Jurkat, Clone E6-1 (cell line): Measurements from ENCODE around the gene CSPG5.

Experiments
- DNase-seq: peaks from one replicate; pipeline ENCODE4 v3.0.0-alpha.2; 2011; ENCODE audit warnings: low read depth, low spot score
- H3K4me3 ChIP-seq: 2 replicates; pipeline ENCODE4 v1.5.1; 2011; ENCODE audit warnings: mild to moderate bottlenecking, low read length, control low read depth, moderate library complexity

The CSPG5 gene

DNA sequence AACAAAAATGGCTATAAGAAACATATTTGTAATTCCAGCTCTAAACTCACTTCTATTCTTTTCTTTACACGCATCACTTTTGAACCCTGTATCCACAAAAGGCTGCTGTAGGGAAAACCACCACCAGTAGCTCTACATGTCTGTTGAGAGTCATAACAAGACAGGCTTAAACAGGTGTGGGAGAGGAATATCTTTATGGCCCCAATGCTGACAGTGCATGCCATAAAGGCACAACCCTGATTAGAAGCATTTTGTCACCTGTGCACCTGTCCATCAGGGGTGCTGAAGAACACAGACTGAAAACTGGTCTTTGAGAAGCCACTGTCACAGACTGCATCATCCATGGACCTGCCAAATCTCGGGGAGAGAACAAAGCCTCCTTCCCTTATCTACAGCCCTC is 11.6 kb upstream of the CSPG5 start:
- H3K4me3 ChIP-seq = no peak overlapping the region
- no peak for DNase-seq

DNA sequence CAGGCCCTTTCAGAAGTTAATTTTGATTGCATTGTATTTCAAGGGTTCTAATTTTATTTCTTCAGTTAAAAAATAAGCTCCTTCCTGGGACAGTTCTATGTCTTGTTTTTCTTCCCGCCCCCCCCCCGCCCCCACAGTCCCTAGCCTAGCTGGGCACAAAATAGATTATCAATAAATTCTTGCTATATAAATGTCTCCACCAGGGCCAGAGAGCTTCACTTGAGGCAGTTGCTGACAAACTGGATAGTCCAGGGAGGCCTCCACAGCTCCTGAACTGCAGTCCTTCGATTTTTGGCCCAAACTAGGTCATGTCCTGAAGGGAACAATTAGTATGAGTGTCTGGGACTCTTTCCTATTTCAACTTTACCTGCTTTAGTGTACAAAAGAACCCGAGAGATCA is 9.9 kb upstream of the CSPG5 start:
- no peak overlapping the region for H3K4me3 ChIP-seq
- DNase-seq = no peak

- H3K4me3 ChIP-seq = no peak overlapping the region
- no peak for DNase-seq
Observed at GRCh38 chr3:47588053-47588452, 9.4 kb upstream of the CSPG5 start.

- DNase-seq = no peak
- H3K4me3 ChIP-seq = no peak overlapping the region
Observed at GRCh38 chr3:47586746-47587145, 8.1 kb upstream of the CSPG5 start.

DNA sequence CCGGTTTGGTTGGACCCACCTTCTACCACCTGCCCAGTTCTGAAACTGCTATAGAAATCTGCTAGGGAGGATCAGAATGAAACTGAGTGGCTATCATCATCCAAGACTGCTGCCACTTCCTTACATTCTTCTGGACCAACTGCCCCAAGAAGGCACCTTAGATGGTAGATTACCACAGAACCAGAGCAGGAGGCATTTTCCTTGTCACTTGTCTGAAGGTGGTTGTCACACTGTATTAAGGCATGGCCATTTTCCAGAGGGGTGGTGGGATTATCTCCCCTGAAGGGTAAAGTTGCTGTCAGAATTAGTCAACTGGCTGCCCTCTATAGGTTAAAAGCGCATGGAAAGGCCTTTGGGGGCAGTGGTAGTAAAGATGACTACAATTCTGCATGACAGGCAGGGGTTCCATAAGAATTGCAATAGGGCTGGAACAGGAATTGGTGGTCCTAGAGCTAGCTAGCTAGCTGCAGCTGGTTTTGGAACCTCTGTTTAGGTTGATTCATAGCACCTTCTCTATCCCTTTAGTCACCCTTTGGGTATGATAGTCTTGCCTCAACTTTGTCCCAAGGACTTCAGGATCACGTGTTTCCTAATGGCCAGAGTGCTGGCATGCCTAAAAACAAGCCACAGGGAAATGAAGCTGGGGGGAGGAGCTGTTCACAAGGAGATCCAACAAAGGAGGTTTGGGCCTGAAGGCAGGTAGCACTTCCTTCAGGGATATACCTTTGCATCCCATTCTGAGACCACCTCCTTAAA is 4.8 kb upstream of the CSPG5 start:
- DNase-seq = no peak
- H3K4me3 ChIP-seq = no peak overlapping the region

DNA sequence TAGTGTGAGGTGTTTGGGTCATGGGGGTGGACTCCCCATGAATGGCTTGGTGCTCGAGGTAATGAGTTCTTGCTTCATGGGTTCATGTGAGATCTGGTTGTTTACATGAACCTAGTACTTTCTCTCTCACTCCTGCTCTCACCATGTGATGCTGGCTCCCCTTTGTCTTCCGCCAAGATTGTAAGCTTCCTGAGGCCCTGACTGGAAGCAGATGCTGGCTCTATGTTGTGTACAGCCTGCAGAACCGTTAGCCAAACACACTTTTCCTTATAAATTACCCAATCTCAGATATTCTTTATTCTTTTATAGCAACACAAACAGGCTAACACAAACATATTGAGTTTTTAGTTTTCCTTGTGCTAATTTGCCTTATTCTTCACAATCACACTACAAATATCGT is 3.2 kb upstream of the CSPG5 start:
- H3K4me3 ChIP-seq = no peak overlapping the region
- no peak for DNase-seq

GRCh38 chr3:47581422-47581821 is 2.8 kb upstream of the CSPG5 start:
- DNase-seq = no peak
- no peak overlapping the region for H3K4me3 ChIP-seq

GRCh38 chr3:47580481-47580880 is 1.8 kb upstream of the CSPG5 start:
- H3K4me3 ChIP-seq = no peak overlapping the region
- no peak for DNase-seq

GRCh38 chr3:47579875-47580274 is 1.2 kb upstream of the CSPG5 start:
- H3K4me3 ChIP-seq = no peak overlapping the region

GRCh38 chr3:47578119-47578632 is 489 bp downstream of the CSPG5 start:
- H3K4me3 ChIP-seq = peak overlapping the region; percentile 47
- no peak for DNase-seq

More at GRCh38 chr3:47579875-47580274, 1.2 kb upstream of the CSPG5 start:
- DNase-seq = no peak

DNA sequence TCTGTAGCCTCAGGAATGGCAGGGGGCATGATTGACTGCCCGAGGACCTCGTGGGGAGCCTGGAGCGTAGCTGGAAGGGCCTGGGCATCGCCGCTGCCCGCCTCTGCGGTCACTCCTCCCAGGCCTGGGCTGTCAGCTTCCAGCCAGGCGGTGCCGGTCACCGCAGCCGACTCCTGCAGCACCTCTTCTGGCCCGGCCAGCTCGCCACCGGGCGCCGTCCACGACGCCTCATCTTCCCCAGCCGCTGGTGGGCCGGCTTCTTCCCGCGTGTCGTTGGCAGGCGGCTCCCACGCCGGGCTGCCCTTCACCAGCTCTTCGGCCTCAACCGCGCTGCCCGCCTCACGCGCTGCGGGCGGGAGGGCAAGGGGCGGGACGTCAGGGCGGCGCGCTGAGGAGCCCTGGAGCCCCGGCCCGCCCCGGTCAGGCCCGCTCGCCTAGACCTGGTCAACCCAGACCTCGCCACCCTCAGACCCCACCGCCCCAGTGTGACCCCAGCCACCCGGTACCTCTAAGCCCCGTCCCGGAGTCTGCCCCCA is 1.0 kb downstream of the CSPG5 start:
- H3K4me3 ChIP-seq = peak overlapping the region; percentile 47
- no peak for DNase-seq

DNA sequence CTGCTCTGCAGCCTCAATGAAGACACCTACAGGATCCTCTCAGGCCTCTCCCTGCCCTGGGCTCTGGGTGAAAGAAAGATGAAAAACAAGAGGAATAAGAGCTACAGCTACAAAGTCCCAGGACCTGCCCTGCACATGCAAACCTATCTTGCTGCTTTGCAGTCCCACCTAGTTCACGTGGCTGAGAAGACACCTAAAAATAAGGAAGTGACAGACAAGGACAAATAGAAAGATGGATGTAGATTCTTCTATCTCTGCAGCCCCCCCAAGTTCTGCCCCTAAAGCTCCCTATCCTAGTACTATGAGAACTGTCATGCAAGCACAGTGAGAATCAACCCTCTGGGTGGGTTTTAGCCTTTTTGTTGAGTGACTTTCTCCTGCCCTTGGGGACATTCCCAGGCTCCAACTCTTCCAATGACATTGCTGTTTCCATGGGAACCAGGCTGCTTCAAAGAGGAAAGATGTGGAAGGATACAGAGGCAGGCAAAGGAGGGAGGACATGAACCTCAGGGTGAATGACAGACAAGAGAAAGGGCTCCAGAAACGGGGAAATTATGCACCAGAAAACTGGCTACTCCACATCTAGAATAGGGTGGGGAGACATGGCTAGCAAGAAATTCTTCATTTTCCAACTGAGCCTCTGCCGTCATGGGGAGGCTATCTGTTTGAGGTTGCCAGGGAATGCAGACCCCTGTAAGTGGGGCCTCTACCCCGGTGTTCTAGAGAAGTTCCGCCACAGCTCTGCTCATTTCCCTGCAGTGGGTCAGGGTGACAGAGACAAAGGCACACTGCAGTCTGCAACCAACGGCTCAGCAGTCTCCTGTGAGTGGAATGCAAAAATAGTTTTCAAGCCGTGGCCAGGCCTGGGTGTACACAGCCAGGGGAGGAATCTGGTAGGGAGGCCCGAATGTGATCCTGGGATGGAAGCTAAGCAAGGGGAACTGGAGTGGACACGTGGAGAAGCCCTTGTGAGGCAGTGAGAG is 5.2 kb downstream of the CSPG5 start:
- DNase-seq = no peak

DNA sequence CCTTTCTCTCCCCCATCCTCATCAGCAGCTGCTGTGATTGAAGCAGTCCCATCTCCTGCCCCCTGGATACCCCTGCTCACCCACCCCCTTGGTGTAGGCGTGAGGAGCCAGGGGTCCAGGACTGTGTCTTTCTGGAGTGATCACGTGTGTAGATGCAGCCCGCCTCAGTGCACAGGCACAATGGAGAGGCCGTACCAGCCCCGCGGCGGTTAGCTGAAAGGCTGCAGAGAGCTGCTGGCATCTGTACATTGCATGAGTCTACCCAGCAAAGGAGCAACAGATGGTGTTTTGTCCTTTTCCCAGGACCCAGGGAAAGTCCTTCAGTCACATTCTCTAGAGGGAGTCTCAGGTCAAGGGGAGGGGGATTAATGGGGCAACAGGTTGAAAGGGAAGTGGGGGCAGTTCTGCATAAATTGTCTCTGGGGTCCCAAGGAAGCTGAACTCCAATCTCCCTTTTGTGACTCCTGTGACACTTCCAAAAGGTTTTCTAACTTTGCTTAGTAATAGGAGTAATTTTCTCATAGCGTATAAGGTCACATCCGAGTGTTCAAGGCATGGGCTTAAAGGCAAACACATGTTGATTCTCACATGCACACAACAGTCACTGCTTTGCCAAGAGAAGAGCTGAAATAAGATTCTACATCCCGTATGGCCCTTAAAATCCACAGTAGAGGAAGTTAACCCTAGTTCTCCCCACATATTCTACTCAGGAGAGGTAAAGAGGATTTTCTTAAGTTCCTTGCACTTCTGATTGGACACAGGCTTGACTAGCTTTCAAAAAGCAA is 7.1 kb downstream of the CSPG5 start:
- H3K4me3 ChIP-seq = no peak overlapping the region
- DNase-seq = no peak

More for the DNA sequence above, 5.2 kb downstream of the CSPG5 start:
- no peak overlapping the region for H3K4me3 ChIP-seq

GRCh38 chr3:47568901-47569300 is 9.8 kb downstream of the CSPG5 start:
- DNase-seq = no peak
- H3K4me3 ChIP-seq = no peak overlapping the region

- no peak for DNase-seq
- no peak overlapping the region for H3K4me3 ChIP-seq
Observed at GRCh38 chr3:47567149-47567548, 11.5 kb downstream of the CSPG5 start.

DNA sequence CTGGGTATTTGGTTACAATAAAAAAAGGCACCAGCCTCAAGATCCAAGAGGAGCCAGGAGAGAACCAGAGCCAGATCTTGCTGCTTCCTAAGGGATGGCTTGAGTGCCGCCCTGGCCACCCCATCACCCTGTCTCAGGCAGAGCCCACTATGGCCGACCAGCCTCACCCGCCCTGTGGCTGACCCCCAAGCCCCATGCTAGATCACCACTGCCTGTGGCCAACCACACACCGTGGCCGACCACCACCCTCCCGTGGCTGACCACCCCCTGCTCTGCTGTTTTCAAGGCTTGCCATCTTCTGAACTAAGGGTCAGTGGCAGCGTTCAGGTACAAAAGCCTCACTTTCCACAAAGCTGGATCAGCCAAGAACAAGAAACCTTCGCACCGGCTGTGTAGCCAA is 12.0 kb downstream of the CSPG5 start:
- no peak for DNase-seq

GRCh38 chr3:47565734-47566550 is 12.7 kb downstream of the CSPG5 start:
- DNase-seq = no peak
- H3K4me3 ChIP-seq = no peak overlapping the region

More for the DNA sequence above, 12.0 kb downstream of the CSPG5 start:
- H3K4me3 ChIP-seq = no peak overlapping the region

GRCh38 chr3:47556351-47556750 is 22.3 kb downstream of the CSPG5 start:
- DNase-seq = no peak
- no peak overlapping the region for H3K4me3 ChIP-seq
